GM20000 (cell line): ENCODE data around the gene KRTAP10-10.
"Not testable (repeated sequence)": the region's sequence is repeated elsewhere in the genome, so short reads cannot be mapped to it uniquely, and the experiment has no call there.

Source experiments
- DNase-seq: peaks from one replicate; pipeline ENCODE4 v3.0.0; 2012; ENCODE audit warnings: low spot score
- CTCF ChIP-seq: IDR thresholded peaks from 2 replicates; pipeline ENCODE4 v1.5.1; 2012; ENCODE audit warnings: mild to moderate bottlenecking, control low read depth; ENCODE audit errors: extremely low read depth, missing control alignments

KRTAP10-10 gene

GRCh38 chr21:44625756-44626155, 11.4 kb upstream of the KRTAP10-10 start:
- DNase-seq: no peak

GRCh38 chr21:44626262-44626661, 10.9 kb upstream of the KRTAP10-10 start:
- no peak for TF ChIP-seq CTCF
- no peak for DNase-seq

More at GRCh38 chr21:44625756-44626155, 11.4 kb upstream of the KRTAP10-10 start:
- no peak for TF ChIP-seq CTCF

- TF ChIP-seq CTCF: no peak
- DNase-seq: no peak
These were observed 10.4 kb upstream of the KRTAP10-10 start, which contains the start of gene KRTAP10-9 for GRCh38 chr21:44626673-44627143. Gene KRTAP10-9, plus strand, starts transcription at chr21:44627093. Its CDS starts 79 bp downstream, at chr21:44627172.

GRCh38 chr21:44627181-44627822, 9.9 kb upstream of the KRTAP10-10 start:
- DNase-seq: not testable (repeated sequence)

GRCh38 chr21:44627831-44628233, 9.3 kb upstream of the KRTAP10-10 start:
- DNase-seq: not testable (repeated sequence)

GRCh38 chr21:44628707-44629391, 8.3 kb upstream of the KRTAP10-10 start:
- TF ChIP-seq CTCF: no peak

GRCh38 chr21:44630440-44630839, 6.7 kb upstream of the KRTAP10-10 start:
- TF ChIP-seq CTCF: no peak
- DNase-seq: no peak

More at GRCh38 chr21:44628707-44629391, 8.3 kb upstream of the KRTAP10-10 start:
- no peak for DNase-seq

- no peak for DNase-seq
- no peak for TF ChIP-seq CTCF
These were observed 5.1 kb upstream of the KRTAP10-10 start for GRCh38 chr21:44632067-44632466.
